Upper lobe of left lung (tissue), 4 donors: ENCODE measurements around the gene CSF1R.

Source experiments
- EP300 ChIP-seq, 4 donors: sonication (generic); formaldehyde crosslinking; IDR thresholded peaks; one replicate each; pipeline ENCODE4 v1.5.1; 2017; ENCODE audit warnings: antibody characterized with exemption in 4 of 4, control low read depth in 2 of 4
- POLR2A ChIP-seq, 4 donors: fragments of 450-650 bp; IDR thresholded peaks; one replicate each; pipeline ENCODE4 v1.5.1; 2016 to 2017; ENCODE audit warnings: antibody characterized with exemption in 4 of 4, mild to moderate bottlenecking in 2 of 4
- POLR2AphosphoS5 ChIP-seq, 2 donors: sonication (generic); formaldehyde crosslinking; IDR thresholded peaks; one replicate each; pipeline ENCODE4 v1.5.1; 2017; ENCODE audit warnings: antibody characterized with exemption in 2 of 2
- TF ChIP-seq, protein P1 (sequence below), 6 experiments: fragments of 450-650 bp in 4 of 6; fragments of 200-600 bp in 2 of 6; sonication (generic) in 2 of 6; IDR thresholded peaks; one replicate each; pipeline ENCODE4 v1.5.1; 2016 to 2019; ENCODE audit warnings: antibody characterized with exemption in 6 of 6

DNA sequence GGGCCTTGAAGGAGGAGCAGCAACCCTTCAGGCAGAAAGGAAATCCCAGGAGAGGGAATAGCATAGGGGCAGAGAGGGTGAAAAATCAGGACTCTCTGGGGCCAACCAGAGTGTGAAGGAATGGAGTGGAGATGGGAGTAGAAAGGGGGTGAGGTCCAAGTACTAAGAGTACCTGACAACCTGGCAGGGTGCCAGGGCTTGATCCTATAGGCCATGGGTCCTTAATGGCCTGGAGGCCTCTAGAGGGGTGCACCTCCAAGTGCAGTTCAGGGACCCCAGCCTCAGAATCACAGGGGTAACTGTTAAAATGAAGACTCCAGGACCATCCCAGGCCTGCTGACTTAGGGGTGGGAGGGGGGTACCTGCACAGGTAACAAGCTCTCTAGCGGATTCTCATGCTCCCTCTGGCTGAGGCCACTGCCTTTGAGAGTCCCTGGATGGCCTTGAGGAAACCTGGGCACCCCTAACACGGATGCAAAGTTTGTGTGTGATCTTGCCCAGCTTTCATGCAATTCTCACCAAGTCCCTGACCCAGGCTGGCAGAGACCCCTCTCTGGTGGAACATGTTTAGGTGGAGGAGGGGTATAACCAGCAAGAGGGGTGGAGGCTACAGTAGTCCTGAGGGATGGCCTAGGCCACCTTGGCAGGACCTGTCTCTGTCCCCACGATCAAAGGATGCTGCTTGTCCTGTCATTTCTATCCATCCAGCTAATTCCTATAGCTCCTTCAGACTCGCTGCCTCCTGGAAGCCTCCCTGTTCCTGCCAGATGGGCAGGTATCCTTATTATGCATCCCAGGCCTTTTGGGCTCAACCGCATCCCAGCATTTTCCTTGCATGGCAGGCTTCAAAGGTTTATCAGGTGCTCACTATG lies 17.6 kb upstream of the CSF1R start:
- TF ChIP-seq POLR2A (IDR thresholded peaks at IDR 0.05) (no peak), POLR2AphosphoS5 (IDR thresholded peaks at IDR 0.05) (no peak), EP300 (IDR thresholded peaks at IDR 0.05) (no peak)
- TF ChIP-seq, protein P1, sequence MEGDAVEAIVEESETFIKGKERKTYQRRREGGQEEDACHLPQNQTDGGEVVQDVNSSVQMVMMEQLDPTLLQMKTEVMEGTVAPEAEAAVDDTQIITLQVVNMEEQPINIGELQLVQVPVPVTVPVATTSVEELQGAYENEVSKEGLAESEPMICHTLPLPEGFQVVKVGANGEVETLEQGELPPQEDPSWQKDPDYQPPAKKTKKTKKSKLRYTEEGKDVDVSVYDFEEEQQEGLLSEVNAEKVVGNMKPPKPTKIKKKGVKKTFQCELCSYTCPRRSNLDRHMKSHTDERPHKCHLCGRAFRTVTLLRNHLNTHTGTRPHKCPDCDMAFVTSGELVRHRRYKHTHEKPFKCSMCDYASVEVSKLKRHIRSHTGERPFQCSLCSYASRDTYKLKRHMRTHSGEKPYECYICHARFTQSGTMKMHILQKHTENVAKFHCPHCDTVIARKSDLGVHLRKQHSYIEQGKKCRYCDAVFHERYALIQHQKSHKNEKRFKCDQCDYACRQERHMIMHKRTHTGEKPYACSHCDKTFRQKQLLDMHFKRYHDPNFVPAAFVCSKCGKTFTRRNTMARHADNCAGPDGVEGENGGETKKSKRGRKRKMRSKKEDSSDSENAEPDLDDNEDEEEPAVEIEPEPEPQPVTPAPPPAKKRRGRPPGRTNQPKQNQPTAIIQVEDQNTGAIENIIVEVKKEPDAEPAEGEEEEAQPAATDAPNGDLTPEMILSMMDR (IDR thresholded peaks at IDR 0.05): no peak
